ENCODE results near the gene GPC3. TPM values are rescaled to one million over a fixed set of nuclear protein-coding genes. Genes with fewer than 3 reads are reported as not detected.
"Not testable (repeated sequence)": the region's sequence is repeated elsewhere in the genome, so short reads cannot be mapped to it uniquely, and the experiment has no call there.

GPC3 gene
- total RNA-seq, 4 donors from 2014 or later, result 4.9 to 10.9 (median 9.2) TPM

DNA sequence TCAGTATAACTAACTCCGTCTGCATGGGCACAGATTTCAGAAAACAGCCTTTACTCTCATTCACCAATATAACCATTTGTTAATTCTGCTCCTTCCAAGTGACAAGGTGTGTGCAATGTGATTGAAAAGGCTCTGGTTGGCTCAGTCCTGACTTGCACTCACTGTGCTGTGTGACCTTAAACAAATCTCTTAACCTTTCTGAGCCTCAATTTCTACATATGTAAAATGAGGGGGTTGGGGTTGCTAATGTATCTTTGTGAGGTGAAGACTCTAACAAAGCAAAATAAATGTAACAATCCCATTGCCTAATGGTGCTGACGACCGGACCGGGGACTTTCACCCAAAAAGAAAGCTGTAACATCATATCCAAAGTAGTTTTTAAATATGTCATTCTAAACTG lies 457.6 kb downstream of the GPC3 start:
- H3K27ac ChIP-seq, result no peak overlapping the region
- no peak overlapping the region for H3K4me3 ChIP-seq
- no peaks in the 10 kb centered on the region for H3K9me3 ChIP-seq
- no peak for TF ChIP-seq POLR2AphosphoS5 (IDR thresholded peaks at IDR 0.05)
- no peak for TF ChIP-seq POLR2A (IDR thresholded peaks at IDR 0.05)
- TF ChIP-seq, protein P1, sequence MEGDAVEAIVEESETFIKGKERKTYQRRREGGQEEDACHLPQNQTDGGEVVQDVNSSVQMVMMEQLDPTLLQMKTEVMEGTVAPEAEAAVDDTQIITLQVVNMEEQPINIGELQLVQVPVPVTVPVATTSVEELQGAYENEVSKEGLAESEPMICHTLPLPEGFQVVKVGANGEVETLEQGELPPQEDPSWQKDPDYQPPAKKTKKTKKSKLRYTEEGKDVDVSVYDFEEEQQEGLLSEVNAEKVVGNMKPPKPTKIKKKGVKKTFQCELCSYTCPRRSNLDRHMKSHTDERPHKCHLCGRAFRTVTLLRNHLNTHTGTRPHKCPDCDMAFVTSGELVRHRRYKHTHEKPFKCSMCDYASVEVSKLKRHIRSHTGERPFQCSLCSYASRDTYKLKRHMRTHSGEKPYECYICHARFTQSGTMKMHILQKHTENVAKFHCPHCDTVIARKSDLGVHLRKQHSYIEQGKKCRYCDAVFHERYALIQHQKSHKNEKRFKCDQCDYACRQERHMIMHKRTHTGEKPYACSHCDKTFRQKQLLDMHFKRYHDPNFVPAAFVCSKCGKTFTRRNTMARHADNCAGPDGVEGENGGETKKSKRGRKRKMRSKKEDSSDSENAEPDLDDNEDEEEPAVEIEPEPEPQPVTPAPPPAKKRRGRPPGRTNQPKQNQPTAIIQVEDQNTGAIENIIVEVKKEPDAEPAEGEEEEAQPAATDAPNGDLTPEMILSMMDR (IDR thresholded peaks at IDR 0.05), result no peak
- TF ChIP-seq EP300 (IDR thresholded peaks at IDR 0.05), result no peak
- WGBS, result 92% methylated on average over 4 of the region's 4 CpGs
- H3K4me1 ChIP-seq, result no peaks in the 10 kb centered on the region
- no peaks in the 10 kb centered on the region for H3K27me3 ChIP-seq
- no peak for DNase-seq (ENCODE audit: low spot score in 2 of 2)
- H3K36me3 ChIP-seq, result no peaks in the 10 kb centered on the region

DNA sequence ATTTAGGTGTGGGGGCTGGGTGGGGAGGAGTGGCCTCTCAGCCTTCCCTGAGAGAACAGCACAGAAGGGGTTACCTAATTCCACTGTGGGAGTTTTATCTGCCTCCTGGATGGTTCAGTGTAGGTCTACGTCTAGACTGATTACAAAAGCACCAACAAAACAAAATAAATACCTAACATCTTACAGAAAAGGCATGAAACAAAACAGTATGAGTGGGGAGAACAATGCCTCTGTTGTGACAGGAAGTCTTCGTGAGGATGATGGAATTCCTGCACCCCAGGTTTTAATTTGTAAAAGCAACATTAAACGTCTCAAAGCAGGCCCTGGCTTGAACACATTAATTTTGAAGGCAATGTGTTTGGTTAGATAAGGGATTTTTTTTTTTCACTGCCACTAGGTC lies 458.0 kb downstream of the GPC3 start:
- no peak for DNase-seq (ENCODE audit: low spot score in 2 of 2)
- 33% methylated on average over 3 of the region's 3 CpGs for WGBS
- no peaks in the 10 kb centered on the region for H3K4me1 ChIP-seq
- H3K36me3 ChIP-seq, result no peaks in the 10 kb centered on the region
- TF ChIP-seq POLR2AphosphoS5 (IDR thresholded peaks at IDR 0.05), result no peak
- TF ChIP-seq, protein P1 (IDR thresholded peaks at IDR 0.05), result no peak
- TF ChIP-seq EP300 (IDR thresholded peaks at IDR 0.05), result no peak
- TF ChIP-seq POLR2A (IDR thresholded peaks at IDR 0.05), result no peak
- no peak overlapping the region for H3K4me3 ChIP-seq
- H3K27me3 ChIP-seq, result no peaks in the 10 kb centered on the region
- no peak overlapping the region for H3K27ac ChIP-seq
- no peaks in the 10 kb centered on the region for H3K9me3 ChIP-seq

DNA sequence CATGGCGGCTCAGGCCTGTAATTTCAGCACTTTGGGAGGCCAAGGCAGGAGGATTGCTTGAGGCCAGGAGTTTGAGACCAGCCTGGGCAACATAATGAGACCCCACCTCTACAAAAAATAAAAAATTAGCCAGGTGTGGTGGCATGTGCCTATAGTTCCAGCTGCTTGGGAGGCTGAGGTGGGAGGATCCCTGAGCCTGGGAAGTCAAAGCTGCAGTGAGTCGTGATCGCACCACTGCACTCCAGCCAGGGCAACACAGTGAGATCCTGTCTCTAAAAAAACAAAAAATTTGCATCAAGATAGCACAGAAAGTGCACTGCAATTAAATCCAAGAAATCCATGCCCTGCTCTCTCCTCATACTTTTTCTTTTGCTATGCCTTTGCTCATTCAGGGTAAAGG lies 458.6 kb downstream of the GPC3 start:
- not testable (repeated sequence) for H3K4me3 ChIP-seq; DNase-seq (ENCODE audit: low spot score in 2 of 2); H3K4me1 ChIP-seq; H3K9me3 ChIP-seq; H3K27me3 ChIP-seq; H3K27ac ChIP-seq; H3K36me3 ChIP-seq
- 93% methylated on average over 3 of the region's 3 CpGs for WGBS

DNA sequence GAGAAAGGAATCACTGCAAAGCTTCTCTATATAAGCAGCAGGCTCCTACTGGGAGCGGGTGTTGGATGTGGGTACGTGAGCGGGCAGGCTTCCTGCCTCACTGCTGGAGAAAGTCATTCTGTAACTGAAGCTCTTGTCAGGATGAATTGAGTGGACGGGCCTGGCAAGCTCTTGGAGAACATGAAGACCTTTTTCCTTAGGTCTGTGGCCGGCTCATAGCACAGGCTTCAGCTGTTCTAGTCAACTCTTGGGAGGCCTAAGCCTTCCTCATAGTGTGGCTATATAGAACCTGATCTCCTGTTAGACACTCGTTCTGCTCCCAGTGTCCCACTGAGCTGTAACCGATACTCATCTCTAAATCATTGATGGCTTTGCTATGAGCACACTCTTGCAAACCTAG lies 461.9 kb downstream of the GPC3 start:
- Histone ChIP-seq H3K27me3 (no peaks in the 10 kb centered on the region), H3K4me1 (no peaks in the 10 kb centered on the region), H3K36me3 (no peaks in the 10 kb centered on the region), H3K27ac (no peak overlapping the region), H3K4me3 (no peak overlapping the region), H3K9me3 (no peaks in the 10 kb centered on the region)
- no peak for TF ChIP-seq POLR2A (IDR thresholded peaks at IDR 0.05)
- 95% methylated on average over 4 of the region's 7 CpGs for WGBS
- DNase-seq (ENCODE audit: low spot score in 2 of 2), result no peak

DNA sequence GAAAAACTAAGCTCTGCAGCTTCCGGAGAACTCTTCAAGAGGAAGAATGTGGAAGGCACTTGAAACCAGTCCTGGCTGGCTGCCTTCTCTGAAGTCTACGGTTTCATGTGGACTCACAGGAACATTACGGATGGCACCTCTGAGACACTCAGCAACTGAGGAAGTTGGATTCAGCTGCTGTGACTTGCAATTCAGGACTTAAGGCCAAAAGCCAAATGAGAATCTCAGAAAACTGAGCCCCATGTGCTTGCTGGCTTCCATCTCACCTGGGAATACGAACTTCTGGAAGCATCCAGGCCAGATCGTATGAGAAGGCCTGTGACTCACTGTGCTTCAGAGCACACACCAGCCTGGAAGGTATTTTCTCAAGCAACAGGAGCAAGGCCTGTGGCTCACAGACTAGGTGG lies 462.3 kb downstream of the GPC3 start:
- no peaks in the 10 kb centered on the region for H3K27me3 ChIP-seq
- DNase-seq (ENCODE audit: low spot score in 2 of 2), result no peak
- no peaks in the 10 kb centered on the region for H3K36me3 ChIP-seq
- no peak overlapping the region for H3K4me3 ChIP-seq
- no peaks in the 10 kb centered on the region for H3K4me1 ChIP-seq
- H3K27ac ChIP-seq, result no peak overlapping the region
- no peaks in the 10 kb centered on the region for H3K9me3 ChIP-seq
- TF ChIP-seq EP300 (IDR thresholded peaks at IDR 0.05) (no peak), POLR2AphosphoS5 (IDR thresholded peaks at IDR 0.05) (no peak), POLR2A (IDR thresholded peaks at IDR 0.05) (no peak)
- TF ChIP-seq, protein P1 (IDR thresholded peaks at IDR 0.05), result no peak
- WGBS, result 32% methylated on average over 5 of the region's 5 CpGs

DNA sequence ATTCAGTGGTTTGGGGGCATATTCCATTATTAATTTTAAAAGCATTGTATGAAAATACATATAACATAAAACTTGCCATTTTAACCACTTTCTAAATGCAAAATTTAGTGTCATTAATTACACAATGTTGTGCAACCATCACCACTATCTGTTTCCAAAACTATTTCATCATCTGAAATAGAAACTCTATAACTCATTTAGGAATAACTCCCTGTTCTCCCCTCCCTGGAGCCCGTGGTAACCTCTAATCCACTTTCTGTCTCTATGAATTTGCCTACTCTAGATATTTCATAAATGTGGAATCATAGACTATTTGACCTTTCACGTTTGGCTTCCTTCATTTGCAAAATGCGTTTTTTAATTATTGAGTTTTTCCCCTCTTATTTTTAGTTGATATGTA lies 468.7 kb downstream of the GPC3 start:
- Histone ChIP-seq H3K4me3 (no peak overlapping the region), H3K4me1 (no peaks in the 10 kb centered on the region), H3K27ac (no peak overlapping the region), H3K27me3 (no peaks in the 10 kb centered on the region), H3K9me3 (no peaks in the 10 kb centered on the region), H3K36me3 (no peaks in the 10 kb centered on the region)
- no peak for DNase-seq (ENCODE audit: low spot score in 2 of 2)
- WGBS, result 39% methylated on average over 3 of the region's 3 CpGs
- TF ChIP-seq EP300 (IDR thresholded peaks at IDR 0.05) (no peak), POLR2AphosphoS5 (IDR thresholded peaks at IDR 0.05) (no peak), POLR2A (IDR thresholded peaks at IDR 0.05) (no peak)
- TF ChIP-seq, protein P1 (IDR thresholded peaks at IDR 0.05), result no peak

Measured in suprapubic skin (tissue), 4 donors.